ENCODE data around the gene CLUH.

Gene CLUH, protein sequence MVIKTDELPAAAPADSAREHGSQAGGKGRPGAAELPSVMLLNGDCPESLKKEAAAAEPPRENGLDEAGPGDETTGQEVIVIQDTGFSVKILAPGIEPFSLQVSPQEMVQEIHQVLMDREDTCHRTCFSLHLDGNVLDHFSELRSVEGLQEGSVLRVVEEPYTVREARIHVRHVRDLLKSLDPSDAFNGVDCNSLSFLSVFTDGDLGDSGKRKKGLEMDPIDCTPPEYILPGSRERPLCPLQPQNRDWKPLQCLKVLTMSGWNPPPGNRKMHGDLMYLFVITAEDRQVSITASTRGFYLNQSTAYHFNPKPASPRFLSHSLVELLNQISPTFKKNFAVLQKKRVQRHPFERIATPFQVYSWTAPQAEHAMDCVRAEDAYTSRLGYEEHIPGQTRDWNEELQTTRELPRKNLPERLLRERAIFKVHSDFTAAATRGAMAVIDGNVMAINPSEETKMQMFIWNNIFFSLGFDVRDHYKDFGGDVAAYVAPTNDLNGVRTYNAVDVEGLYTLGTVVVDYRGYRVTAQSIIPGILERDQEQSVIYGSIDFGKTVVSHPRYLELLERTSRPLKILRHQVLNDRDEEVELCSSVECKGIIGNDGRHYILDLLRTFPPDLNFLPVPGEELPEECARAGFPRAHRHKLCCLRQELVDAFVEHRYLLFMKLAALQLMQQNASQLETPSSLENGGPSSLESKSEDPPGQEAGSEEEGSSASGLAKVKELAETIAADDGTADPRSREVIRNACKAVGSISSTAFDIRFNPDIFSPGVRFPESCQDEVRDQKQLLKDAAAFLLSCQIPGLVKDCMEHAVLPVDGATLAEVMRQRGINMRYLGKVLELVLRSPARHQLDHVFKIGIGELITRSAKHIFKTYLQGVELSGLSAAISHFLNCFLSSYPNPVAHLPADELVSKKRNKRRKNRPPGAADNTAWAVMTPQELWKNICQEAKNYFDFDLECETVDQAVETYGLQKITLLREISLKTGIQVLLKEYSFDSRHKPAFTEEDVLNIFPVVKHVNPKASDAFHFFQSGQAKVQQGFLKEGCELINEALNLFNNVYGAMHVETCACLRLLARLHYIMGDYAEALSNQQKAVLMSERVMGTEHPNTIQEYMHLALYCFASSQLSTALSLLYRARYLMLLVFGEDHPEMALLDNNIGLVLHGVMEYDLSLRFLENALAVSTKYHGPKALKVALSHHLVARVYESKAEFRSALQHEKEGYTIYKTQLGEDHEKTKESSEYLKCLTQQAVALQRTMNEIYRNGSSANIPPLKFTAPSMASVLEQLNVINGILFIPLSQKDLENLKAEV (N-terminal part only)

DNA sequence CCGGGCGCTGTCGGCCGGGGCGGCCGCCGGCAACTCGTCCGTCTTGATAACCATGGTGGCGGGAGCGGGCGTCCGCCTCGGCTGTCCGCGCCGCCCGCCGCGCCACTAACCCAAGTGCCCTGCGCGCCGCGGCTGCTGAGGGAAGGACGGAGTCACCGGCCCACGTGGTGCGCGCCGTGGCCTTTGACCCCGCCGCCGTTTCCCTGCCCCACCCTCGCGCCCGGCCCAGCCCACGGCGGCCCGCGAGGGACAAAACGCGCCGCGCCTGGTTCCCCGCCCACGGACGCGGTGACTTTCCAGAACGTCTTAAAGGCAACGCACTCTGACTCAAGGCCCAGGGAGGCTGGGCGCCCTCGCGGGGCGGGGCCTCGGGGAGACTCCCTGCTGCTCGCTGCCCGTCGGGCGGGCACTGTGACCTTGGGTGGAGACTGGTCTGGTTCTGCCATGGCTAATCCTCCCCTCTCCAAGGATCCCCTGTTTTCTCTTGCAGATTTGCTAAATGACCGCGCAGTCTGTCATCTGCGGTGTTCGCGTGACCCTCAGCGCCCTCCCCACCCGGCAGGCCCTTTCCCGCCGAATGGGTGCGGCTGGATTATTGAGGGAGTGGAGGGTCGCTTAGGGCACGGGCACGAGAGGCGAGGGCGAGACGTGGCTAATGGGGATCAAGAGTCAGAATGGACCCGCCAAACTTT lies at the start of gene CLUH:
TSS of gene CLUH (minus strand) at position 157 of the 692 bp plus-strand sequence. CDS start at position 54, 103 bp downstream.
- DNase-seq (ENCODE audit: low read depth in 2 of 2): peak; percentile 91 to 94

DNA sequence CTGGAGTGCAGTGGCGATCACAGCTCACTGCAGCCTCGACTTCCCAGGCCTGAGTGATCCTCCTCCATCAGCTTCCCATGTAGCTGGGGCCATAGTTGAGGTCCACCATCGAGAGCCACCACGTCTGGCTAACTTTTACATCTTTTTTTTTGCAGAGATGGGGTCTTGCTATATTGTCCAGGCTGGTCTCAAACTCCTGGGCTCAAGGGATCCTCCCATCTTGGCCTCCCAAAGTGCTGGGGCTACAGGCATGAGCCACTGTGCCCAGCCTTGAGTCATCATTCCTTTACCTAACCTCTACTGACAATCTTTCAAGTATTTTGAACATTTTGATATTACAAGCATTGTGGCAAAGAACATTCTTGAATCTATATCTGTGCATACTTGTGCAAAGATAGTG lies 47.3 kb upstream of the CLUH start:
- DNase-seq (ENCODE audit: low read depth in 2 of 2): no peak

DNA sequence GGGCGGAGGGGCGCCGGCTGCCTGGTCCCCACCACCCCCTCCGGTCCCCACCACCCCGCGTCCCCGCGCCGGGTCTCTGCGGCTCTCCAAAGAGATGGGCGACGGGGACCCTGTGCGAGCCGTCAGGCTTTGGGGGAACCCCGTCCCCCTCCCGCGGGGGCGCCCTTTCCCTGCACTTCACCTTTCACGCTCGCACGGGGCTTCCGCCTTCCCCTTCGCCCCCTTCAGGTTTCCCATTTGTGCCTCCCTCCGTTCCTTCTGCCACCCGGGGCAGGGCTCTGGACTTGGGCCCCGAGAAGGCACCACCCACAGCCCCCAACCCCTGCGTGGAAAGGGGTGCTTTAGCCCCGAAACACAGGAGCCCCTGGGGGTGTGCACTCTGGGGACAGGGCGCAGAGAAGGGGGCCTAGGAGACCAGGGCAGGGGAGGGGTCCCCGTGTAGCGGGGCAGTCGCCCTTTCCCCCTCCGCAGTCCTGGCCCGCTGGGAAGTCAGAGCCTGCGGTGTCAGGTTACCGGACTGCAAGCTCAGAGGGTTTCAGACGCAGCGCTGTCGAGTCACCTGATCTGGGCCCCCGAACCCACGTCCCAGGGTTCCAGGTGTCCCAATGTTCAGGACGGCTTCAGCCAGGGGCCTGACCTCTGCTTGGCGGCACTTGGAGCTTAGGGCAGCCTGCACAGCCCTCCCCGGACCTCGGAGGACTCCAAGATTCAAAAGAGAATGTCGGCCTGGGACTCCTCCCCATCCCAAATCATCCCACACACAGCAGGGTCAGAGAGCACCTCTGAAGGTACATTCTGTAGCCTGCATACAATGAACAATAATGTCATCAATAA lies 44.5 kb upstream of the CLUH start:
- no peak for DNase-seq (ENCODE audit: low read depth in 2 of 2)

DNA sequence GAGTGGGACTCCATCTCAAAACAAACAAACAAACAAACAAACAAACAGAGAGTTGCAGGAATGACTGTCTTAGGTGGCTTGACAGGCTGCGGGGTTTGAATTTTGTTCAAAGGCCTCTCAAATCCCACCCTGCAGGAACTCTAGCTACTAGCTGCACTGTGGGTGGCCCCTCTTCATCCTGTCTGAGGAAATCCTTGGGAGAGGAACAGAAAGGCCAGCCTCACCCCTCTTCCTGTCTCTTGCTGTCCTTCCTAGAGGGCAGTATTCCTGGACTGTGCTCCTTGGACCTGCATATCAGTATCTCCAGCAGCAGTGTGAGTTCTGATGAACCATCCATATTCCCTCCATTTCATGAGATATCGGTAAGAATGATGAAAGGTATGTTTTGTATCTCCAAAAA lies 39.9 kb upstream of the CLUH start:
- DNase-seq (ENCODE audit: low read depth in 2 of 2): no peak

DNA sequence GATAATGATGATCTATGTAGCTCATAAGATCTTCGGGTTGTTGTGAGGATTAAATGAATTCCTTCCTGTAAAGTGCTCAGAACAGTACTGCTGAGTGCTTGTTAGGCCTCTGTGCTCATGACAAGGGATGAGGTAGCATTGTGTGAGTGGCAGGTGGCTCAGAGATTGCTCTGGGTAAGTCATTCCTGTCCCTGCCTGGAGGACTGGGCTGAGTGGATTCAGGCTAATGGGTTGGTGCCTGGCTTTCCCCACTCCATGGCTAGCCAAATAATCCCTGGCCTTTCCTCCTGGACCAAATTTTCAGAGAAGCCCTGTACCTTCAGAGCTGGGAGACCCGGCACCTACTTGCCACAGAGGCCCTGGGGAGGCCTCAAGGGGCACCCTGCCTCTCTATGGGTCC lies 39.2 kb upstream of the CLUH start:
- no peak for DNase-seq (ENCODE audit: low read depth in 2 of 2)

DNA sequence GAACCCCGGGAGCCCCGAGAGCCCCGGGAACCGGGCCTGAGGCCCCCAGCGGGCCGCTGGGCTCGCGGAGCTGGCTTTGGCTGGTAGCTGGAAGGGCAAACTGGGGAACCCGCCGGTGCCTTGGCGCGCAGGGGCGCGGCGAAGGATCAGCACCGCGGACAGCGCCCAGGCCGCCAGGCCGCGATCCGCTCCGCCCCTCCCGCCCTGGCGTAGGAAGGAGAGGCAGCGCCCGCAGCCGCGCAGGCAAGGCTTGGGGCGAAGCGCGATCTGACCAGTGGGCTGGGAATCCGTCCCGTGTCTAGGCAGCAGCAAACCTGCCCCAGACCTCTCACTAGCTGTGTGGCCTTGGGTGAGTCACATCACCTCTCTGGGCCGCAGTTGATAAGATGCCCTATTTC lies 38.2 kb upstream of the CLUH start:
- DNase-seq (ENCODE audit: low read depth in 2 of 2): peak; percentile 16 to 54

DNA sequence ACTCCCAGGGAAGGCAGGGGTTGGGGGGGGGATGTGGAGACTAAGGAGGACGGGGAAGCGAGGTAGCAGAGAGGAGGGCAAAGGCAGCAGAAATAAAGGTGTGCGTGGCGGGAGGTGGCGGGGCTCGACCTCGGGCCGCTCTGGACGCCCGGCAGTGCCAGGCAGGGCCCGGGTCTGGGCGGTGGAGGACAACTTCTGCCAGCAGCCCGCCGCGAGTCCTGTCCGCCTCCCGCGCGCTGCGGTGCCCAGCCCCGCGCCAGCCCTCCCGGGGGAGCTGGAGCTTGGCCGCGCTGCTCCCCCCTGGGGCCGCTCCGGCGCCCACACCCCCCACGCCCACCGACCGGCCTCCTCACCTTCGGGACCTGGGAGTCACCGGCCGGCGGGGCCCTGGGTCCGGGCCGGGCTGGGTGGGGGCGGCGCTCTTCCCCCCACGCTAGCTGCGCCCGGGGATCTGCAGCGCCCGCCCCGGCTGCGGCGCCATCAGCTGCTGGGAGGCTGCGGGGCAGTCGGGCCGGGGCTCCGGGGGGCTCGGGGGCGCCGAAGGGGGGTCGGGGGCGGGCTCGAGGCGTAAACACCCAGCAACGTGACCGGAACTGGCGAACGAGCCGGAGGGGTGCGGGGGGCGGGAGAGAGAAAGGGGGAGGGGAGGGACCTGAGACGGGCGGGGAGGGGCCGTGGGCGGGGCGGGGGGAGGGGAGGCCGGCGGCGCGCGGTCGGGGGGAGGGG lies 37.7 kb upstream of the CLUH start, which contains the start of gene CCDC92B:
TSS of gene CCDC92B (minus strand) at position 595 of the 726 bp plus-strand sequence. CDS start 14,507 bp downstream, outside the sequence.
- no peak for DNase-seq (ENCODE audit: low read depth in 2 of 2)

DNA sequence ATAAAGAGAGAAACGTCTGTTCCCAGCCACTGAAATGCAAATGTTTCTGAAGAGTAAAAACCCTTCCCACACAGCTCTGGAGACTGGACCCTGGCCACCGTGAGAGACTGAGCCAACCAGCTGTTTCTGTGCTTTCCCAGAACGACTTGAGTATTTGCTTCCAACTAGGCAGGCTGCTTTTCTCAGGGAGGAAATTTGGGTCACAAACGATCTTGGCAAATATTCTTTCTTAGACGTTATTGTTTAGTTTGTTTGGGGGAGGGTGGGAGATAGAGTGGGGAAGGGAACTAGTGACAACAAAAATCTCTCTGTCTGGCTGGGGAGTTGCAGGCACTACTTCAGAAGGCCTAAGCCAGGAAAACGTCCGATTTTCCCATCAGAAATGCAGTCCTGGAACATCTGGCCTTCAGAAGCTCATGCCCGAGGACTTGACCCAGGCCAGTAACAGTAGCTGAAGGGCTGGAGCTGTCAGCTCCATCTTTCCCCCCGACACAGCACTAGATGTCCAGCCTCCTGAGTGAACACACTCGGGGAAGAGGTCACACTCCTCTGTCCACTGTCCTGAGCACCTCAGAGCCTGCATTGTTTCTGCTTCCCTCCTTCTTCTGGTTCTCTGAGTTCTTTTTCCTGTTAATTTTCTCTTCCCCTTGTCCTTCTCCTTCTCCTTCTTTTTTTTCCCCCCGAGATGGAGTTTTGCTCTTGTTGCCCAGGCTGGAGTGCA lies 33.9 kb upstream of the CLUH start:
- DNase-seq (ENCODE audit: low read depth in 2 of 2): no peak

DNA sequence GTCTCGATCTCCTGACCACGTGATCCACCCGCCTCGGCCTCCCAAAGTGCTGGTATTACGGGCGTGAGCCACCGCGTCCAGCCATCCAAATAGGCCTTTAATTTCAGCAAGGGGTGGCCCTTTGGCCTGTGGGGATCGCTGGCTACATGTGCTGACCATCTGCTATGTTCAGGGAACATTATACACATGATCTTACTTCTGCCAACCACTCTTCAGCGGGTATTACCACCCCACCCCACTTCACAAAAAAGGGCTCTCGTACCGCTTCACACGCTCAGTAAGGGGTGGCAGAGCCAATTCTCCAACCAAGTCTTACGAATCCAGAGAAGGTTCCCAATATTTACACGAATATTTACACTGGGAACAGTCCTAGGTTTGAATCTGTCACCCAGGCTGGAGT lies 26.1 kb upstream of the CLUH start:
- DNase-seq (ENCODE audit: low read depth in 2 of 2): no peak

DNA sequence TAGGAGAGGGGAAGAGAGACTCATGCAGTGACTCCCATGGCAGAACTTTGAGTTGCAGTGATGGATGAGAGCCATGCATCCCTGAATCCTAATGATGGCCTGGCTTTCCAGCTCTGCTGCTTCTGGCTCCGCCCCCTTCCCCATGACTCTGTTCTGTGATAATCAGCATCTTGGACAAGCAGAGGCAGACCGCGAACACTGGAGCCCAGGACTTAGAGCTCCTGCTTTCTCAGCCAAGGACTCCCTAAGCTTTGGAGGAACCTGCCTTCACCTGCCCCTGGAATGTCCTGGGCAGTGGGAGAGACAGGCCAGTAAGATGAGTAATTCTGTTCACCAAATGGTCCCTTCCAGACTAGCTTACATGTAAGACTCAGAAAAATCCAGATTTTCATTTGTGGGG lies 25.4 kb upstream of the CLUH start:
- no peak for DNase-seq (ENCODE audit: low read depth in 2 of 2)

DNA sequence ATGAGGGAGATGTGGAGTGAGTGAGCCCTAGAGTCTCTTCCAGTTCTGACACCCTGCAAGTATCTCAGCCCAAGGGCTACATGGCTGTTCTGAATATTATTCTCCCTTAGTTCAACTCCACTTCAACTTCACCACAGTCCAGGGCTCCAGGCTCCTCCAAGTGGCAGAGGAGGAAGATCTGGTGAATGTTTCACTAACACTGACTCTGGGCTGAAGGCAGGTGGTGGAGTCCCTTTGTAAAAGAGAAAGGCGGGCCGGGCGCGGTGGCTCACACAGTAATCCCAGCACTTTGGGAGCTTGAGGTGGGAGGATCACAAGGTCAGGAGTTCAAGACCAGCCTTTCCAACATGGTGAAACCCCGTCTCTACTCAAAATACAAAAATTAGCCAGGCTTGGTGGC lies 24.3 kb upstream of the CLUH start:
- no peak for DNase-seq (ENCODE audit: low read depth in 2 of 2)

DNA sequence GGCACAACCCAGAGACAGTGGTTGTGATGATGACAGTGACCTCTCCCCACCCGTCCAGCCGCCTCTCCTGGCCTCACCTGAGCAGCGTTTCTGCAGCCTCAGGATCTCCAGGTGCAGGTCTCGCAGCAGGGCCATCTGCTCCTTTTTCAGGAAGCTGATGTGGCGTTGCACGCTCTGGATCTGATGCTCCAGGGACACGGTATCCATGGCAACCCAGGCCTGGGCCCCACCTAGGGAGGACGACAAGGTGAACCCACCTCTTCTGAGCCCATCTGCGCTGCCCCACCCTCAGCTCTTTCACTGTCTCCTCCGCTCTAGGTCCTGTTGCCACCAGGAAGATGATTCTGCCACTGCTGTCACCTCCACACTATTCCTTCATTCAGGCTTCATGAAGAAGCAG lies 23.4 kb upstream of the CLUH start:
- no peak for DNase-seq (ENCODE audit: low read depth in 2 of 2)

DNA sequence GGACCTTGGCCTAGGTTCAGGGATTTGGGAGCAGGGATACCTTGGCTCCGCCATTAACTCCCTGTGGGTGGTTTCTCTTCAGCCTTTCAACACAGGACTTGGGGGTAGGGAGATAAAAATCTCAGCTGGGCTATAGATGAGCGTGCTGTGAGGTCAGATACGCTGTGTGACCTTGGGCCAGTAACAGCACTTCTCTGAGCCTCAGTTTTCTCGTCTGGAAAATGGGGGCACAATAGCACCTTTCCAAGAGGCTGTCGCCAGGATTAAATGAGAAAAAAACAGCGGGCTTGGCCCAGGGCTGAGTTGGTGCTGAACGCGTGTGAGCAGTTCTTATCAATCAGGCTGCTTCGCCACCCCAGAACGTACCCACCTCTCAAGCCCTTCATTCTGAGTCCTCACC lies 20.2 kb upstream of the CLUH start:
- DNase-seq (ENCODE audit: low read depth in 2 of 2): no peak

DNA sequence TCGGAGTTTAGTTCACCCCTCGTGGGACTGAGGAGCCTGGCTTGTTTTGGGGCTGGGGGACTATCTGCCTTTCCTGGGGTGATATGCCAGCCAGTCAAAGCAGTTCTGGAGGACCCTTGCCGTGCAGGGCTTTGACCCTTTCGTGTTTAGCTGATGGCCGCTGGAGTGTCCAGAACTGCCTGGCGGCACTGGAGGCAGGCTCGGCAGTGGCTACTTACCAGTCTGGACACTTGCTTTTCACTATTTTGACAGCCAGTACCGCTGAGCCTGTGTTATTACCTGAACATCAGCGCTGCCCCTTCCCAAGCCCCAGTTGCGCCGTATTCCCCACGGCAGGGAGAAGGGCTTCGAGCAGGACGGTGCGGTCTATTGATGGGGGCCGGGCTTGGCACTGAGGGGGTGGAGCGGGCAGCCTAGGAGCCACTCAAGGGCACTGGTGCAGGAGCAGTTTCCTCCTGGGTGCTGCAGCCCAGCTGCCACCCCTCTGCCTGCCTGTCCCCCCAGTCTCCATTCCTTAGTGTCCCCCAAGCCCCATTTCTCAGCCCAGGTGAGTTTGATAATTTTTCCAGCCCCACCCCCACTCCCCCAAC lies 19.3 kb upstream of the CLUH start:
- DNase-seq (ENCODE audit: low read depth in 2 of 2): no peak

DNA sequence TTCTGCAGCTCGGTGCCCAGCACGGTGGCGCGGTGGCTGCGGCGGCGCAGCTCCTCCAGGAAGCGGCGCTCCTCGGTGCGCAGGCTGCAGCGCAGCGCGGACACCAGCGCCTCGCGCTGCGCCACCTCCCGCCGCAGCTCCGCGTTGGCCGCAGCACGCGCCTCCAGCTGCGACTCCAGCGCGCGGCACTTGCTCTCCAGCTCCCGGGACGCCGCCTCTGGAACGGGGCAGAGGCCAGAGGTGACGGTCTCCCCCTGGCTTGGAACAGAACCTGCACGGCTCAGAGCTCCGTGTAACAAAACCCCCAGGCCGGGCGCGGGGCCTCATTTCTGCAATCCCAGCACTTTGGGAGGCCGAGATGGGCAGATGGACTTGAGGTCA lies 13.2 kb upstream of the CLUH start:
- DNase-seq (ENCODE audit: low read depth in 2 of 2): no peak

DNA sequence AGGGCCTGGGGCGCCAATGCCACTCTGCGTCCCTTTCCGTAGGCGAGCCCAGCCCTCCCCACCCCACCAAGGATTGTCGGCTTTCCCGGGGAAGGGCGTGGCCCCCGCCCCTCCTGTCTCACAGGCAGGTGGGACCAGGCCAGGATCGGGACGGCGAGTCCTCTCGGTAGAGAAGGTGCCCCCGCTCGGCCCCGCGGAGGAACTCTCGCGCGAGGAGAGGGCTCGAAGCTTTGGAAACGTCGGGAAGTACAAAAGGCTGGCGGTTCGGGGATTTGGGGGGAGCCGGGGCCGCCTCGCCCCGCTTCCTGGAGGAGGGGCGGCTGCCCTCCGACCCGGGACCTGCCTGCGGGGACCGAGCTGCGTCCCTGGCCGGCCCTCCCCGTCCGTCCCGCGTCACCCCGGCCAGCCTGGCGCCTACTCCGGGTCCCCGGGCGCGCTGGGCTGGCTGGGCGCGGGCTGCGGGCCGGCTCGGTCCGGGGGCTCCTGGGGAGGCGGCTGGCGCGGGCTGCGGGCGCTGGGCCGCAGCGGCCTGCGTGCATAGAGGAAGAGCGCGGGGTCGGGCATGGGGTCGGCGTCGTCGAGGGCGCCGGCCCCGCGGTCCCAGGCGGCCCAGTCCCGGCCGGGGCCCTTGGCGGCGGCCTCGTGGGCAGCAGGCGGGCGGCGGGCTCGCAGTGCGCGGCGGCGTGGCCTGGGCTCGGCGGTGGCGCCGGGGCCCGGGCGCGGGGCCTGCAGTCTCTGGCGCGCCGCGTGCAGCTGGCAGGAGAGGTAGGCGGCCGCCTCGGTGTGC lies 12.6 kb upstream of the CLUH start:
- DNase-seq (ENCODE audit: low read depth in 2 of 2): no peak

DNA sequence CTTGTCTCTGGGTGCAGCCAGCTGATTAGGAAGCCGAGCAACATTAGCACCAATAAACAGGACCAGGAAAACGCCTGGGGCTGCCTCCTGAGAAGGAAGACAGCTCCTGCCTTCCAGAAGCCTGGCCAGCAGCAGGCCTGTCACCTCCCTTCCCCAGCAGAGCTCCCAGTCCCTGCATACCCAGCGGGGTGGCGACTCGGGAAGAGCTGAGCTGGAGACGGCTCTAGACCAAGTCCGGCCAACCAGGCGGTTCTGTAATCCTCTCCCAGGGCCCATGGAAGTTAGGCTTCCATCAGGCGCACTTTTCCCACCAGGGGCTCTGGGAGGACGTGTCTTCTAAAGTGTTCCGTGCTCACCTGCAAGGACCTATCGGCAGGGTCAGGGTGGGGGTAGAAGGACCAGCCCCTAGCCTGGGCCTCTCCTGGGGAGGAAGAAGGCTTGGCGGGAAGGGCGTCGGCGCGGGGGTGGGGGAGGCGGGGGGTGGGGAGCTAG lies 12.0 kb upstream of the CLUH start:
- no peak for DNase-seq (ENCODE audit: low read depth in 2 of 2)

DNA sequence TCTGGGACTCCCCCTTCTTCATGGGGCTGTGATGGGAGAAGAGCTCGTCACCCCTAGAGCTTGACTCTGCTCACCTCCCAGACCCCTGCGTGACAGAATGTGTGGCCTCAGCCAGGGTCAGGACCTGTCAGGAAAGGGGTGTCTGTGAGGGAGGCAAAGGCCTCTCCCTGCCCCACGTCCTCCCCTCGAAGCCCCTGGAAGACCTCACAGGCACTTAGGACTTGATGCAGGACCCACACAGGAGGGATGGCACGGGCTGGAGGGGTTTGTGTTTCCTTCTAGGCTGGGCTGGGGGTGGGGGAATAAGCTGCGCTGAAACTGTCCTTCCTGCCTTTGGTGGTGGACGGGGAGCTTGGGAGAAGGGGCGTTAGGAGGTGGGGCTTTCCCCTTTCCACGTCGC lies 11.0 kb upstream of the CLUH start:
- no peak for DNase-seq (ENCODE audit: low read depth in 2 of 2)
